SK-N-SH treated with all-trans-retinoic acid at 6 μM for 48 hours (cell line): ENCODE data around the gene WWP2.

Source experiments
- RARB ChIP-seq: fragments of 250-450 bp; sonication (Bioruptor Pico); IDR thresholded peaks from 2 replicates; pipeline ENCODE4 v1.8.0; 2021; ENCODE audit warnings: mild to moderate bottlenecking, moderate library complexity
- TCF4 ChIP-seq: fragments of 250-450 bp; sonication (Bioruptor Pico); IDR thresholded peaks from 2 replicates; pipeline ENCODE4 v1.8.0; 2021; ENCODE audit warnings: mild to moderate bottlenecking, moderate library complexity, borderline replicate concordance

DNA sequence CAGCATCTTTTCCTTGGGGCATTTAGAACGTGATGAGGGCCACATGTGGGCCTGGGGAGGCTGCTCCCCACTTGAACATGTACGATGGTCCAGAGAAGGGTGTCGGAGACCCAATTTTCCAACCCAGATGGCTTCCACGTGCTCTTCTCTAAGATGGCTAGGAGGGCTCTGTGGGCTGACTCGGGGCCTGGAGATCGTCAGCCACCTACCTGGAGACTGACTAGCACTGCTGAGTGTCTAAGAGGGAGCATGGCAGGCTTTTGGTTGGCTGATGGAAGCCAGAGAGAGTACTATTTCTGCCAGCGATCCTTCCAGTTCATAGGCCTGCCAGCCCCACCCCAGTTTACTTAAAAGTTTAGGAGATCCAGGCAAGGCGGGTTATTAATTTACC is 128.8 kb downstream of the WWP2 start:
- TF ChIP-seq TCF4 (CRISPR knock-in tag) (peak; percentile 26; the same call in 1 of the 2 replicates), RARB (CRISPR knock-in tag) (no peak)
